Measurements from ENCODE around the gene HDAC4.
A peak's percentile ranks its signal among the peaks of the same experiment; 100 is the strongest.

Gene HDAC4

GRCh38 chr2:239381709-239382134 lies 19.1 kb downstream of the HDAC4 start:
- DNase-seq, result no peak

- DNase-seq, result no peak
Observed at GRCh38 chr2:239380831-239381708, 19.8 kb downstream of the HDAC4 start.

GRCh38 chr2:239379641-239380170 lies 21.1 kb downstream of the HDAC4 start:
- DNase-seq, result no peak

GRCh38 chr2:239378918-239379640 lies 21.7 kb downstream of the HDAC4 start:
- no peak for DNase-seq

GRCh38 chr2:239378021-239378917 lies 22.6 kb downstream of the HDAC4 start:
- DNase-seq, result no peak

GRCh38 chr2:239377591-239377990 lies 23.2 kb downstream of the HDAC4 start:
- no peak for DNase-seq

GRCh38 chr2:239376942-239377531 lies 23.8 kb downstream of the HDAC4 start:
- no peak for DNase-seq

GRCh38 chr2:239376351-239376750 lies 24.5 kb downstream of the HDAC4 start:
- DNase-seq, result no peak

GRCh38 chr2:239375278-239376061 lies 25.4 kb downstream of the HDAC4 start:
- DNase-seq, result no peak

GRCh38 chr2:239374896-239375277 lies 25.9 kb downstream of the HDAC4 start:
- DNase-seq, result no peak

- no peak for DNase-seq
Observed at GRCh38 chr2:239372835-239373234, 28.0 kb downstream of the HDAC4 start.

- no peak for DNase-seq
Observed at GRCh38 chr2:239371726-239372686, 28.8 kb downstream of the HDAC4 start.

- no peak for DNase-seq
Observed at GRCh38 chr2:239370876-239371725, 29.7 kb downstream of the HDAC4 start.

- no peak for DNase-seq
Observed at GRCh38 chr2:239370403-239370802, 30.4 kb downstream of the HDAC4 start.

GRCh38 chr2:239369631-239370161 lies 31.1 kb downstream of the HDAC4 start:
- DNase-seq, result peak; percentile 66

- DNase-seq, result no peak
Observed at GRCh38 chr2:239368906-239369552, 31.8 kb downstream of the HDAC4 start.

- no peak for DNase-seq
Observed at GRCh38 chr2:239368321-239368720, 32.5 kb downstream of the HDAC4 start.

- DNase-seq, result no peak
Observed at GRCh38 chr2:239366740-239367139, 34.1 kb downstream of the HDAC4 start.
